Anterior cingulate cortex (tissue), 58 donors: ENCODE results near the gene CTR9.

ENCODE experiments used
- DNase-seq, 58 donors: peaks; one replicate each; lab custom pipeline; 2025; lab: John Stamatoyannopoulos, UW

Gene CTR9

DNA sequence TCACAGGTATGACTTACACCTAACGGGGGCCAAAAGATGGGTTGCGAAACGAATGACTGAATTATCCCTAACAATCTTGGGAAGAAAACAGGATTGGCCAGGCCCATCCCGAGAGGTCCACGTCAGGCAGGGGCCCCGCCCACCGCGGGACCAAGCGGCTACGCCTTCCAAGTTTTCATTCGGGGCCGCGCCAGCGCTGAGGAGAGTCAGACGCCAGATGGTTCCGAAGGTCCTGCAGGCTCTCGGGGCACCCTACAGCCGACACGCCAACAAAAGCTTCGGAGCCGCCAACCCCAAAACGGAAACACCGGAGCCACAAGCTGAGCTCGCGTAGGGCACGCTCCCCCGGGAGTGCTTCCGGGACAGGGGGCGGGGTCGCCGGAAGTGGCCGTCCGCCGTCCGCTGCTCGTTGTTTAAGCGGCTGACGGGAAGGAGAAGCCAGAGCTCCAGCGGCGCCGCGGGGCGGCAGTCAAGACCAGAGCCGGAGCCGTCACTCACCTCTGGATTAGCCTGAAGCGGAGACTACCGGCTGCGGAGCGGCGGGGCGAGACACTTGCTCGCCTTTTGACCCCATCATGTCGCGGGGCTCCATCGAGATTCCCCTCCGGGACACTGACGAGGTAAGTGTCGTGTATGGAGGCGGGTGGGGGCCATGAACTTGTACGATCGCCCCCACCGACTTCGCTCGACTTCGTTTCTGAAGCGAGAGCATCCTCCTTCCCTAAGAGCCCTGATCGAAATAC is at the start of gene CTR9:
TSS of gene CTR9 (plus strand) at position 409 of the 743 bp plus-strand sequence. CDS start at position 576, 167 bp downstream.
- DNase-seq, result peak; percentile 68 to 100 (median 91)

- no peak for DNase-seq
These were observed 49.1 kb upstream of the CTR9 start for GRCh38 chr11:10701982-10702381.

- DNase-seq, result no peak
These were observed 42.9 kb upstream of the CTR9 start for GRCh38 chr11:10708131-10708530.

GRCh38 chr11:10709299-10710086 is 41.6 kb upstream of the CTR9 start:
- DNase-seq, result no peak

DNA sequence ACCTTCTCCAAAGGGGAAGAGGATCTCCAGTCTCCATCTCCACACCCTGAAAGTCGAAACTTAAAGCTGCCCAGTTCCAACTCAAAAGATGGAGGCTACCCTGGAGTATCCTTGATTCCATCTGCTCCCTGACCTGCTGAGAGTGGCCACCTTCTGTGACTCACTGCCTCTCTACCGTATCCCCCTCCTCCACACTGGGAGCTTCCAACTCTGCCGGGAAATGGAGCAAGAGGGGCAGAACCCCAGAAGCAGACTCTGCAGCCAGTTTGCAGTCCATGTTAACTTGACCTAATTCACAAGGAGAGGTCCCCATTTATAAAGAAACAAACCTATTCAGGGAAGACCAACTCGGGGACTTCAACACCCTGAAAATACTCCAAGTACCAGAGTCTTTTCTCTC is 35.5 kb upstream of the CTR9 start:
- peak in 42 of 58 donors; percentile 5 to 80 (median 38) for DNase-seq

- DNase-seq, result no peak
These were observed 34.9 kb upstream of the CTR9 start for GRCh38 chr11:10716122-10716521.

- no peak for DNase-seq
These were observed 34.3 kb upstream of the CTR9 start for GRCh38 chr11:10716543-10717259.

DNA sequence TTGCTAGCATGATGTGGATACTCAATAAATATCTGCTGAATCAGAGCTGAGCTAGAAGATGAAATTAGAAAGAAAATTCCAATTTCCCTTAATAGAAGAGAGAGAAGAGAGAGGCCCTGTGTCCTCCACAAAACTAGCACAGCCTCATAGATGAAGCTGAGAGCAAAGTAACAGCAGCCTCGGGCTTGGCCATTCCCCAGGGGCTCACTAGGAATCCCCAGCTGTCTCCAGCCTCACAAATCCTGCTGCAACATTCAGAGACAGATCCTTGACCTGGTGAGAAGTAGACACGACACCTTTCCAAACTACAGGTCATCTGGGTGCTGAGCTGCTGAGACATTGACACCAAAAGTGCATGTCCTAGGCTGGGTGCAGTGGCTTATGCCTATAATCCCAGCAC is 31.4 kb upstream of the CTR9 start:
- no peak for DNase-seq

GRCh38 chr11:10720881-10721376 is 30.1 kb upstream of the CTR9 start:
- DNase-seq, result no peak

DNA sequence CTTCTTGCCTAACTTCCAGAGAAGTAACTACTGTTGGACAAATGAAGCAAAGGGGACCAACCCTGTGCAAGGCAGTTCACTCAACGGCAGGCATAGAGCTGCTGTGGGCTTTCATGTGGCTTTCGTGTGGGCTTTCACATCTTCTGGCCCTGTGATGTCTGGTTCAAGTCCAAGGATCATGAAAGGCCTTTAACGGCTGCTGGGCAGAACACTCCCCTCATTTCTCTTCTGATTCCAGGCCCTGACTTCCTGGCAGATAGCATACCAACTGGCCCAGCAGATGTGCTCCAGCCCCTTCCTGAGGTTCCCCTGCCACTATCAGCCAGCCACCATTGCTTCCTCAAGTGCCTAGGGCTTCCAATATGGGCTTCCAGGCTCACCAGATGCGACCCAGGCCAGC is 28.7 kb upstream of the CTR9 start:
- no peak for DNase-seq

DNA sequence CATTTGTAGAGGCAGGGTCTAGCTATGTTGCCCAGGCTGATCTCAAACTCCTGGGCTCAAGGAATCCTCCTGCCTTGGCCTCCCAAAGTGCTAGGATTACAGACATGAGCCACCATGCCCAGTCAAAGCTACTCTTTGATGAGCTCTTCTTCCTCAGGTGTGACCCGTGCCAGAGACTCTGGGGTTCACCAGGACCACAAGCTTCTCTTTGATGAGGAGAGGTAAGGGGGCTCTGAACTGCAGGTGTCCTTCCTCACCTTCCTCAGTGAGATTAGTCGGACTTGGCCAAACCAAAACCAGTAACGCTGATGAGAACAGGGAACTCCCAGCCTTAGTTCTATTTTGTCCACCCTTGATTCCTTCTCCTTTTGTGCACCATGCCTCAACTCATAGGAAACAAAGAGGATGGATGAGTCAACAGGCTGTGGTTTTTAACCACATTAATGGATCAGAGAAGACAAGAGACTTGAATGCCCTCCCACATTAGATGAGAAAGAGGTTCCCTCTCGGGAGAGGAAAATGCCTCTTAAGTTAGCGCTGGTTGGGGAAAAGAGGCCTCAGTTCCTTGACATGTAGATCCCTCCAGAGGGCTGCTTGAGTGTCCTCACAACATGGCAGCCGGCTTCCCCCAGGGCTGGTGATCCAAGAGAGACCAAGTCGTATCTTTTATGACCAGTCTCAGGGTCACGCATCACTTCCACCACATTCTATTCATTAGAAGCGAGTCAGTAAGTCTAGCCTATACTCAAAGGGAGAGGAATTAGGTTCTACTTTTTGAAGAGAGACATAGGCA is 25.7 kb upstream of the CTR9 start:
- DNase-seq, result no peak

- DNase-seq, result no peak
These were observed 25.2 kb upstream of the CTR9 start for GRCh38 chr11:10725907-10726253.

DNA sequence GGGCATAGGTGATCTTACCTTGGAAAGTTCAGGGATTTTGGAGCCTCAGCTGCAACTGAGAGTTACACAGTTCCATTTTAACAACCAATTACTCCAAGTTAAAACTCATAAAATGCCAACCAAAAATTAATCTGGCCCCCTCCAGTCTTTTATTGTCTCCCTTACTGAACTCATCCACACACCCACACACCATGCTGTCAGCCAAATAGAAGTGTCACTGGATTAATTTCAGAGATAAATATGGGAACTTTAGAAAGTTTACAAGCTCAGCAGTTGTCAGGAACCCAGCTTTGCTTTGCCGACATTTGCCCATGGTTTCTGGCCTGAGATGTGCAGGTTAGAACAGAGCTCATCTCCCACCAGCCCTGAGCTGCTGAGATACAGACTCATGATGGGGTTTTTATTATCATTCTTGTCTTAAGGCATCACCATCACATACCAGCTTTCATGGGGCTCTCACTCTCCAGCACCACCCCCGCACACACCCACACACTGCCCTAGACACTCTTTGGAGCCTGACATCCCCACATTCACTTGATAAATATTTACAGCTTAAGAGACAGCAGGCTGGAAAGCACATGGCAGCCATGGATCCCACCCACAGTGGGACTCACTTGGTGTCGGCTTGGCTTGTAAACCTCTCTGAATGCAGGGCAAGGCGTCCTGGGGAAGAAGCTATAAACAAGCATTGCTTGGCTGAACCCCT is 23.7 kb upstream of the CTR9 start:
- DNase-seq, result peak in 2 of 58 donors; percentile 28 to 38

- no peak for DNase-seq
These were observed 22.9 kb upstream of the CTR9 start for GRCh38 chr11:10728154-10728553.

GRCh38 chr11:10728789-10729472 is 22.1 kb upstream of the CTR9 start:
- no peak for DNase-seq

GRCh38 chr11:10730151-10730550 is 20.9 kb upstream of the CTR9 start:
- no peak for DNase-seq

GRCh38 chr11:10731064-10731680 is 19.9 kb upstream of the CTR9 start:
- no peak for DNase-seq
